SU-DHL-6 (cell line): ENCODE measurements around the gene DYNLL1.

ENCODE experiments used
- H2AFZ ChIP-seq: fragments of 200-600 bp; sonication (generic); 2 replicates; pipeline ENCODE4 v1.6.1; 2014; ENCODE audit warnings: low read depth, mild to moderate bottlenecking, moderate library complexity, mixed read lengths, antibody characterized with exemption, low read length; ENCODE audit not compliant: severe bottlenecking
- H3F3A ChIP-seq: fragments of 200-600 bp; shearing (Covaris generic); 2 replicates; pipeline ENCODE4 v1.6.0; 2016; ENCODE audit warnings: antibody characterized with exemption, mild to moderate bottlenecking; ENCODE audit not compliant: insufficient read depth
- H3K27ac ChIP-seq: fragments of 200-600 bp; sonication (generic); 2 replicates; pipeline ENCODE4 v1.5.1; 2016; ENCODE audit warnings: low read depth, mild to moderate bottlenecking, low read length, moderate library complexity, mixed read lengths
- H3K27me3 ChIP-seq: fragments of 200-600 bp; sonication (generic), shearing (Covaris generic); 2 replicates; pipeline ENCODE4 v1.6.0; 2014; ENCODE audit warnings: mild to moderate bottlenecking, low read length
- H3K36me3 ChIP-seq: fragments of 200-600 bp; sonication (generic); 2 replicates; pipeline ENCODE4 v1.6.1; 2014; ENCODE audit warnings: mild to moderate bottlenecking, low read length, mixed read lengths
- H3K4me2 ChIP-seq: fragments of 300-600, 200-600 bp; shearing (Covaris generic), sonication (generic); 2 replicates; pipeline ENCODE4 v1.6.0; 2014; ENCODE audit warnings: low read length, low read depth, mild to moderate bottlenecking; ENCODE audit not compliant: poor library complexity, severe bottlenecking
- H3K4me3 ChIP-seq: fragments of 200-600 bp; sonication (generic); 2 replicates; pipeline ENCODE4 v1.5.1; 2014; ENCODE audit warnings: antibody characterized with exemption, low read length, mild to moderate bottlenecking, mixed read lengths; ENCODE audit not compliant: insufficient read depth, poor library complexity, severe bottlenecking
- H3K79me2 ChIP-seq: fragments of 200-600 bp; sonication (generic); 2 replicates; pipeline ENCODE4 v1.6.1; 2014; ENCODE audit warnings: mild to moderate bottlenecking, low read length, moderate library complexity; ENCODE audit not compliant: insufficient read depth
- H3K9ac ChIP-seq: fragments of 200-600 bp; sonication (generic); 2 replicates; pipeline ENCODE4 v1.7.0; 2014; ENCODE audit warnings: mild to moderate bottlenecking, low read length
- H3K9me2 ChIP-seq: fragments of 200-600 bp; sonication (generic); replicated peaks from 2 replicates; pipeline ENCODE4 v1.6.1; 2014; ENCODE audit warnings: low read length; ENCODE audit not compliant: insufficient read depth
- H3K9me3 ChIP-seq: fragments of 200-600 bp; sonication (generic); 2 replicates; pipeline ENCODE4 v1.6.1; 2014; ENCODE audit warnings: low read length, mixed read lengths; ENCODE audit not compliant: insufficient read depth
- H4K20me1 ChIP-seq: fragments of 200-600 bp; sonication (generic); 2 replicates; pipeline ENCODE4 v1.6.1; 2014; ENCODE audit warnings: low read depth, mild to moderate bottlenecking, antibody characterized with exemption, low read length, moderate library complexity, mixed read lengths
- EZH2phosphoT487 ChIP-seq: fragments of 200-600 bp; sonication (generic), shearing (Covaris generic); conservative IDR thresholded peaks from 2 replicates; pipeline ENCODE4 v1.6.1; 2018; ENCODE audit warnings: mild to moderate bottlenecking, antibody characterized with exemption, low read length, moderate library complexity, mixed read lengths
- TF ChIP-seq, protein P1 (sequence below): fragments of 200-600 bp; sonication (generic); IDR thresholded peaks from one replicate; pipeline ENCODE4 v1.5.1; 2017; ENCODE audit warnings: antibody characterized with exemption, mild to moderate bottlenecking, low read length, moderate library complexity; ENCODE audit not compliant: insufficient read depth, poor library complexity, severe bottlenecking

The DYNLL1 gene

DNA sequence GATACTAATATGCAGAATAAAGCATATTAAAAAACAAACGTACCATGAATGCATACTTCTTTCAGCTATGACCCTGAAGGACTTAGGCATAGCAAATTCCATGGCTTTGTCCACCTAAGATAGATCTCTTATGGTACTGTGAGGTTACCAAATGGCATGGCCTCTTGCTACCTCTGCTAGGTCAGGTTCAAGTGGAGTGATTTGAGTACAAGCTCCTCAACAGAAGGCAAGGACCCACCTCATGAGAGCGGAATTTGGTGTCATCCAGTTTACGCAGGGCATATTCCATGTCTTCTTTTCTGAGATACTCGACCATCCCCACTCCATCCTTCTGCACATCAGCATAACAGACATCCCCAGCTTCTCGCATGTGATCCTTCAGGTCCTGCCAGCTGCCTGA, 32.2 kb upstream of the DYNLL1 start:
- Histone ChIP-seq H3K9ac (no peak overlapping the region), H4K20me1 (peaks cover 37% of the 10 kb centered on the region), H3K27ac (no peak overlapping the region), H3K27me3 (no peaks in the 10 kb centered on the region), H3K9me2 (no peaks in the 10 kb centered on the region), H3K4me2 (no peak overlapping the region), H2AFZ (no peak overlapping the region), H3K4me3 (no peak overlapping the region), H3K36me3 (peaks cover 45% of the 10 kb centered on the region), H3K9me3 (no peaks in the 10 kb centered on the region), H3K79me2 (peaks cover 48% of the 10 kb centered on the region), H3F3A (peaks cover 26% of the 10 kb centered on the region; the same call in 1 of the 2 replicates)
- TF ChIP-seq, protein P1, sequence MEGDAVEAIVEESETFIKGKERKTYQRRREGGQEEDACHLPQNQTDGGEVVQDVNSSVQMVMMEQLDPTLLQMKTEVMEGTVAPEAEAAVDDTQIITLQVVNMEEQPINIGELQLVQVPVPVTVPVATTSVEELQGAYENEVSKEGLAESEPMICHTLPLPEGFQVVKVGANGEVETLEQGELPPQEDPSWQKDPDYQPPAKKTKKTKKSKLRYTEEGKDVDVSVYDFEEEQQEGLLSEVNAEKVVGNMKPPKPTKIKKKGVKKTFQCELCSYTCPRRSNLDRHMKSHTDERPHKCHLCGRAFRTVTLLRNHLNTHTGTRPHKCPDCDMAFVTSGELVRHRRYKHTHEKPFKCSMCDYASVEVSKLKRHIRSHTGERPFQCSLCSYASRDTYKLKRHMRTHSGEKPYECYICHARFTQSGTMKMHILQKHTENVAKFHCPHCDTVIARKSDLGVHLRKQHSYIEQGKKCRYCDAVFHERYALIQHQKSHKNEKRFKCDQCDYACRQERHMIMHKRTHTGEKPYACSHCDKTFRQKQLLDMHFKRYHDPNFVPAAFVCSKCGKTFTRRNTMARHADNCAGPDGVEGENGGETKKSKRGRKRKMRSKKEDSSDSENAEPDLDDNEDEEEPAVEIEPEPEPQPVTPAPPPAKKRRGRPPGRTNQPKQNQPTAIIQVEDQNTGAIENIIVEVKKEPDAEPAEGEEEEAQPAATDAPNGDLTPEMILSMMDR, result no peak
- TF ChIP-seq EZH2phosphoT487, result no peak

DNA sequence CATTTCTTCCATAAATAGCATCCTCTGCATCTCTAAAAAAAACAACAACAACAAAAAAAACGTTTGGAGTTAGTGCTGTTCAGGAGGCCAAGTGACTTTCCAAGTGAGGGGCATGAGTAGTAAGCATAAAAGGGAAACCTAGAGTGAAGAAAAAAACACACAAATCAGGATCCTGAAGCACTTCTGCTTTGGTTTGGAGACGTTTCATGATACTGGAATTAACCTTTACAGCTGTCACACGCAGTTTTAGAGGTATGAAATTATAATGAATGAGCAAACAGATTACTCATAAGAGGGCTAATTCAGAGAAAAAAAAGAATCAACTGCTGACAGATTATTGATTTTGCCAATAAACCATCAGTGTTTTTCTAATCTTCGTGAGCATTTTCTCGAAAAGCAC, 30.2 kb upstream of the DYNLL1 start:
- H3K36me3 ChIP-seq, result peaks cover 38% of the 10 kb centered on the region
- H3K9me2 ChIP-seq, result no peaks in the 10 kb centered on the region
- H3K27ac ChIP-seq, result no peak overlapping the region
- no peak overlapping the region for H3K9ac ChIP-seq
- no peak overlapping the region for H3K4me2 ChIP-seq
- H3K79me2 ChIP-seq, result peaks cover 55% of the 10 kb centered on the region
- peaks cover 21% of the 10 kb centered on the region; the same call in 1 of the 2 replicates for H3F3A ChIP-seq
- TF ChIP-seq, protein P1, result no peak
- no peak for TF ChIP-seq EZH2phosphoT487
- H2AFZ ChIP-seq, result no peak overlapping the region
- H3K27me3 ChIP-seq, result no peaks in the 10 kb centered on the region
- peaks cover 38% of the 10 kb centered on the region for H4K20me1 ChIP-seq
- no peaks in the 10 kb centered on the region for H3K9me3 ChIP-seq
- H3K4me3 ChIP-seq, result no peak overlapping the region

DNA sequence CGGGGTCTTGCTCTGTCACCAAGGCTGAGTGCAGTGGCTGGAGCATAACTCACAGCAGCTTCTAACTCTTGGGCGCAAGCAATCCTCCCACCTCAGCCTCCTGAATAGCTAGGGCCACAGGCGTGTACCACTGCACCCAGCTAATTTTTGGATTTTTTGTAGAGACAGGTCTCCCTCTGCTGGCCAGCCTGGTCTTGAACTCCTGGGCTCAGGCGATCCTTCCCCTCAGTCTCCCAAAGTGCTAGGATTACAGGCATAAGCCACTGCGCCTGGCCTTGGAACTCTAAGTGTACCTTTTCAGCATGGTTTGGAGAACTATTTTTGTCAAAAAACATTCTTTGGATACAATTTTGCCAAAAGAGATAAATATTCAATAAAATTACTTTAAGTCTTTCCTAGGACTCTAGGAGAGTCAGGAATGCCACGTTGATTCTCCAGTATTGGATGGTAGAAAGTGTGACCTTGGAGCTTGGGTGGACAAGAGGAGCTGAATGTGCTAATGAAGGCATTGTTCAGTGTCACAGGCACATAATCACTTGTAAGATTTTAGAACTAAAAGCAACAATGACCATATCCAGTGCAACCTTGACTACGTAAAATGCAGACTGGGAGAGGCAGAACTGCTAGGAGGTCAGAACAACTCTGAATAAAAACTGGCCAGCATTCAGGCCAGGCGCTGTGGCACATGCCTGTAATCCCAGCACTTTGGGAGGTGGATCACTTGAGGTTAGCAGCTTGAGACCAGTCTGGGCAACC, 29.2 kb upstream of the DYNLL1 start:
- peak overlapping the region; percentile 66 for H3K4me2 ChIP-seq
- no peak overlapping the region for H3K27ac ChIP-seq
- TF ChIP-seq, protein P1, result peak; percentile 48
- no peak for TF ChIP-seq EZH2phosphoT487
- H3K27me3 ChIP-seq, result no peaks in the 10 kb centered on the region
- no peaks in the 10 kb centered on the region for H3K9me2 ChIP-seq
- peaks cover 55% of the 10 kb centered on the region for H3K79me2 ChIP-seq
- H3K9ac ChIP-seq, result no peak overlapping the region; the same call in 1 of the 2 replicates
- peaks cover 19% of the 10 kb centered on the region; the same call in 1 of the 2 replicates for H3F3A ChIP-seq
- no peak overlapping the region for H3K4me3 ChIP-seq
- peaks cover 34% of the 10 kb centered on the region for H3K36me3 ChIP-seq
- no peaks in the 10 kb centered on the region for H3K9me3 ChIP-seq
- H4K20me1 ChIP-seq, result peaks cover 38% of the 10 kb centered on the region
- H2AFZ ChIP-seq, result no peak overlapping the region
